Activated CD8-positive, alpha-beta memory T cell treated with anti-CD3 and anti-CD28 coated beads, Interleukin-2, amount 50 U/mL, for 24 hours (primary cell): Measurements from ENCODE around the gene LRP1.

Experiments
- DNase-seq: peaks from one replicate; pipeline ENCODE4 v3.0.0-alpha.2; 2020; ENCODE audit errors: extremely low read depth

LRP1 gene

GRCh38 chr12:57135527-57136326 is 7.4 kb downstream of the LRP1 start:
- DNase-seq: no peak

DNA sequence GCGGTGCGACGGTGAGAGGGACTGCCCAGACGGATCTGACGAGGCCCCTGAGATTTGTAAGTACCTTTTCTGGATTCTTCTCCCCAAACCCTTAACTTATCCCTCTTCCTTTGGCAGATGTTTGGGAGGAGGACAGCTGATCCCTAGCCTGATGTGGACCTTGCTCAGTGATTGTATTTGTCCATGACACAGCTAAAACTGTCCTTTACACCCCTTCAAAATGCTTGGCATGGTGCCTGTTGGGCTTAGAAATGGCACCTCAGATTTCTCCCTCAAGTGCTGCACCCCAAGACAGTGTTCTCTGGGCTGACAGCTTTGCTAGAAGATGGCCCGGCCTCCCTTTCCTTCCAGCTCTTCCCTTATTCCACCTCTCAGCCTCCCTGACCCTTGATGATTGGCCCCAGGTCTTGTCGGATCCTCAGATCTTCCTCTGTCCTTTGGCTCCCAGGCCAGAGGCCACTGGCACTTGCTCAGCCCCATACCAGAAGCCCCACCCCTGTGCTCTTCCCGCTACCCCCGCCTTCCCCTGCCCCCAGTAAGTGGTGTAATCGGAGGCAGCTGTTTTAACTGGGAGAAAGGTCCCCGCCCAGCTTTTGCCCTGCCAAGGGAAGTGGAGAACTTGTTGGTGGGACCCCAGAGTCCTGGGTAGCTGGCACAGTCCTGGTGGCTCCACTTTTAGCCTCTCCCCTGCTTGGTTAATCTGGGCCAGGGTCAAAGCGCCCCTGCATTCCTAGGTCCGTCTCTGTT is 10.4 kb downstream of the LRP1 start:
- DNase-seq: no peak

GRCh38 chr12:57139796-57140649 is 11.7 kb downstream of the LRP1 start:
- no peak for DNase-seq

DNA sequence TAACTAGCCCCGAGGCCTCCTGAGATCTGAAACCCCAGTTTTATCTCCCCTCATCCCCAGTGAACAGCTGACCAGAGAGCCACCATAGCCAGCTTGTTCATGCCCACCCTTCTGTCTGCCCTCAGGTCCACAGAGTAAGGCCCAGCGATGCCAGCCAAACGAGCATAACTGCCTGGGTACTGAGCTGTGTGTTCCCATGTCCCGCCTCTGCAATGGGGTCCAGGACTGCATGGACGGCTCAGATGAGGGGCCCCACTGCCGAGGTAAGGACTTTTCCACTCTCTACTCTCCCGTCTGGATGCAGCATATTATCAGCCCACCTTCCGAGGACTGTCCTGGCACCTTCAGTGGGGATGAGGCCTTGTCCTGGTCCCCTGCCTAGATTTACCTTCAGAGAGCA is 13.0 kb downstream of the LRP1 start:
- DNase-seq: no peak

DNA sequence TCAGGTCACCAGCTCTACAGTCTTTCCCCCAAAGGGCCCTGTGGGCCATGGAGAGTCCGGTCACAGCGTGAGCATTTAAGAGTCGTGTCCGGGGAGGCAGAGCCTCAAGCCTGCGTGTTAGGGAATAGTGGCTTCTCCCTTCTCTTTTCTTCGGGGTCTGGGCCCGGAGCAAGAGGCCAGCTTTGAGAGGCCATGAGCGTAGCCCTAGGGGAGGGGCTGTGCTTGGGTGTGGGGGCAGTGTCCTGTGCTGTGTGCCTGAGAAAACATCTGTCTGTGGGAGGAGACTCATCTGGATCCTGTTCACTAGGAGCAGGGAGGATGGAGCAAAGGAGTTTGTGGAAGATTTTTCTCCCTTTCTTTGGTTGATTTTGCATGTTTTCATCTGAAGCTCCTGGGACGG is 13.8 kb downstream of the LRP1 start:
- DNase-seq: no peak

GRCh38 chr12:57142727-57143126 is 14.4 kb downstream of the LRP1 start:
- no peak for DNase-seq

DNA sequence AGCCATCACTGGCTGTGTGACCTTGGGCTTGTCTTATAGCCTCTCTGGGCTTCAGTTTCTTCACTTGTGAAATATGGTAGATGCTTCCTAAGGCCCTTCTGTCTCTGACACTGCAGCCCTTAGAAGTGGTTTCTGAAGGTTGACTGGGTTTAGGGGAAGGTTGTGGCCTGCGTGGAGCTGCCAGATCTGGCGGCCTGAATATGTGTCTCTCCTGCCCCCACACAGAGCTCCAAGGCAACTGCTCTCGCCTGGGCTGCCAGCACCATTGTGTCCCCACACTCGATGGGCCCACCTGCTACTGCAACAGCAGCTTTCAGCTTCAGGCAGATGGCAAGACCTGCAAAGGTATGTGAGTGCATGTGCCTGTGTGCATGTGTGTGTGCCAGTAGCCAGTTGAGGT is 15.2 kb downstream of the LRP1 start:
- DNase-seq: no peak

- no peak for DNase-seq
Measured at GRCh38 chr12:57145460-57146059, 17.3 kb downstream of the LRP1 start.

GRCh38 chr12:57146092-57146491 is 17.8 kb downstream of the LRP1 start:
- DNase-seq: no peak

DNA sequence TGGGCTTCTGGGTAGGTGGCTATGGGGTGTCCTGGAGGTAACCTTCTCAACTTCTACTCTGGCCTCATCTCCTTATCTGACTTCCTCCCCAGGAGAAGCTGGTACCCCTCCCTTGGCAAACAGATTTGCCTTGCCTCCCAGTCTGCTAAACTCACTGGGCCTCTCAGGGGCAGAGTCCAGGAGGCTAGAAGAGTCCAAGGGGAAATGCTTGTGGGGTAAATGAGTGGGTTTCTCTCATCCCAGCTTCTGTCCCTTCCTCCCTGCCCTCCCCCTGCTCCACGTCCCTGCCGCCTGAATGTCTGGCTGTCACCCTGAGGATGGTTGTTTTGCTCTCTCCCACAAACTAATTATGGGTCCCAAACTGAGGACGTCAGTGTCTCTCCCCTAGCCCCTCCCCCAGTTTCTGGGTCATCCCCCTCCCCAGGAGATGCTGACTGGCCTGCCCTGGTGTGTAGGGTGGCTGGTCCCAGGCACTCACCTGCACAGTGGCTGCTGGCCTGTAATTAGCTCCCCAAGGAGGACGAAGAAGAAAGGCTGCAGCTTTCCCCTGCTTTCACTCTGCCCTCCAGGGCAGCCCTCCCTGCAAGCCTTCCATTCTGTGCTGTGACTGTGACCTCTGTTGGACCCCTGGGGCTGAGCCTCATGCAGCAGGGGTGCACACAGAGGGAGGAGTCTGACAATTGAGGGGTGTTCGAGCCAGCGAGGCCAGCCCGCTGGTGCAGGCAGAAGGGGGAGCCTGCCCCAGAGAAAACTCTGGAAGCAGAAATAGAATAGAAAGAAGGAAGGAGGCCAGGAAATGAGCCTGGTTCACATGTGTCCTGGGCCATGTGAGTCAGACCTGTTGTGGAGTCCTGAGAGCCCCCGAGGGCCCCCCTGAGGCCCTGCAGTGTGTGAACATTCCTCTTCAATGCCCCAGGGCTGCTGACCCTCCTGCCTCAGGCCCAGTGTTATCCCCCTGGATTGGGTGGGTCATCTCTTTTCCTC is 19.0 kb downstream of the LRP1 start, which contains the start of gene LRP1-AS:
TSS of gene LRP1-AS (minus strand) at position 659 of the 984 bp plus-strand sequence.
- DNase-seq: no peak

DNA sequence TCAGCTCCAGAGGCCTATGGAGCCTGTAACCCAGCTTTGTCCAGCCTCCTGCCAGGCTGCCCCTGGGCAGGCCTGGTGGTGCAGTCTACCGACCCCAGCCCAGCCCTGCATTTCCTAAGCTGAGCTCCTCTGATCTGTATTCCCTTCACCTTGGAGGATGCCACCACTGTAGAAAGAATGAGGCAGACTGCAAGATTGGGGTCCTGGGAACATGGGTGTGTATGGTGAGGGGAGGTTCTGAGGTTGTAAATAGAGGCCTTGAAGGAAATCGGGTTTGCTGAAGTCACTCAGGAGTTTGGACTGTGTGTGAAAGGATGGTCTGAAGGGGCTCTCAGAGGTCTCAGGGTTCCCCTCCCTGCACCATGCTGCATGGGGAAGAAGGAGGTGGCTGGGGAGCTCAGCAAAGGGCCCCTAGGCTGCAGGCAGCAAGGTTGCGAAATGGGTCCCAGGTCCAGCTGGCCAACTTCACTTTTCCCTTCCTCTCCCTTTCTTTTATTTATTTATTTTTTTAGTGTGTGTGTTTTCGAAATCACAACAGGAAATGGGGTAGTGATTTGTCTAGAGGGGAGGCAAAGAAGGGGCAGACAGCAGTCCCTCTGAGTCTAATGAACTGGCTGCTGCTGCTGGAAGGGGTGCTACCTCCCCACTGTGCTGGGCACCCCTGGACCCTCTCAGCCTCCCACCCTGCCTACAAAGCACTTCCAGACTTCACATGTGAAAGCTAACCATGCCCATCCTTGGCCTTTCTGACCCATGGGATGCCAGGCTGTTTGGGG is 20.4 kb downstream of the LRP1 start:
- DNase-seq: no peak

- no peak for DNase-seq
Measured at GRCh38 chr12:57149245-57149900, 21.1 kb downstream of the LRP1 start.

DNA sequence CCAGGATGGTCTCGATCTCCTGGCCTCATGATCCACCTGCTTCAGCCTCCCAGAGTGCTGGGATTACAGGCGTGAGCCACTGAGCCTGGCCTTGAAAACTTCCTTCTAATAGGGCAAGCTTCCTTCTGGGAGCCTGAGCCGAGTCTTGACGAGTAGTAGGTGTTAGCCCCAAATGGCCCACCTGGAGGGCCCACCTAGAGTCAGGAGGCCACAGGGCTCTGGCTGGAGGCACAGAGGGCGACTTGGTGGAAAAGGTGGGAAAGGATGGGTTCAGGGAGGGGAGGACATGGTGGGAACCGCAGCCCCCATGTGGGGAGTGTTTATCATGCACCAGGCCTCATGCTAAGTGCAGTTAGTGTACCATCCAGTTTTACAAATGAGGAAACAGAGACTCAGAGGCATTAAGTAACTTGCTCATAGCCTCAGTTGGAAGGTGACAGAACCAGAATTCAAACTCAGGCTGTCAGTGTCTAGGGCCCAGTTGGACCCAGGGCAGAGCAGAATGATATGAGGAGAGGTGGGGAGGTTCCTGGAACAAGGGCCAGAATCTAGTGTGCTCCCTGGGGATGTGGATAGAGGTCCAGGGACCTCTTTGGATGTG is 22.2 kb downstream of the LRP1 start:
- DNase-seq: no peak

DNA sequence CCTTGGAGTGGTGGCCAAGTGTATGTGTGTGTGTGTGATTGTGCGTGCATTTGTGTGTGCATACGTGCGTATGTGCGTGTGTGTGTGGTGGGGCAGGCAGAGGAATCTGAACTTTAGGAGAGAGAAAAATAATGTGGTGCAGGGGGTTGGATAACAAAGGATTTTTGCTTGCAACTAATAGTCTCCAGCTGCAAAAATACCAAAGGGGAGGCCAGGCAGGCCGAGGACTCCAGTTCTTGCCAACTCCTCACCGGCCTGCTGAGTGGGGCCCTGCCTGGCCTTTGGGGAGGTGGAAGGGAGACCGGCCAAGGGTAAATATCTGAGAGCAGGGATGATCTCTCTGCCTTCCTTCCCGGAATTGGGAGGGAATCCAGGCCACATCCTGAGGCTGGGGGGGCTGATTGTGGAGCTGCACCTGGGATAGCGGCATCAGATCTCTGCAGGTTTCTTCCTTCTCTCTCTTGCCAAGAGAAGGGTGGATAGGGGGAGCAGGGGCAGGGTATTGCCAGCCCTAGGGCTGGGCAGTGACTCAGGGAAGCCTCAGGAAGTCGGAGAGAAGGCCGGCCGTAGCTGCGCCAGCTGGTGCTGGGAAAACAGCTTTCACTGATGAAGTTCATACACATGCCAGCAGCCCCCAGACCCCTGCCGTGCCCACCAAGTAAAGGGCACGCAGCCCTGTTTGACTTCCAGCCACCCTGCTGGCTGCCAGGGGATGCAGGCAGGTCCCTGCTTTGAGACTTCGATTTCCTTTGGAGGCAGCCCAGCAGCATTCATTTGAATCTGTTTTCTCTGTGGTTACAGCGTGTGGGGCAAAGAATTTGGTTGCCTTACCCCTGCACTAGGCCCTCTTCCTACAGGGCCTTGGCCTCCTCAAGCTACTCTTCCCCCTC is 23.7 kb downstream of the LRP1 start:
- DNase-seq: no peak

- DNase-seq: no peak
Measured at GRCh38 chr12:57152639-57153038, 24.4 kb downstream of the LRP1 start.

- DNase-seq: no peak
Measured at GRCh38 chr12:57153415-57153997, 25.2 kb downstream of the LRP1 start.

- DNase-seq: no peak
Measured at GRCh38 chr12:57154076-57154475, 25.8 kb downstream of the LRP1 start.
